ENCODE data around the gene PON1.

- TF ChIP-seq CTCF (IDR thresholded peaks at IDR 0.05; ENCODE audit: borderline replicate concordance, extremely low read depth, low read length, poor library complexity, severe bottlenecking) (no peak), EZH2 (IDR thresholded peaks at IDR 0.05; ENCODE audit: borderline replicate concordance, low read depth, low read length, severe bottlenecking) (no peak)
Measured at GRCh38 chr7:95250571-95250970, 73.8 kb downstream of the PON1 start.

Measured in DND-41 (cell line).